Measurements from ENCODE around the gene MLIP.
"Not testable (repeated sequence)": the region's sequence is repeated elsewhere in the genome, so short reads cannot be mapped to it uniquely, and the experiment has no call there.

Gene MLIP

GRCh38 chr6:54111341-54112045 is at the start of gene MLIP:
MLIP (plus strand) TSS chr6:54111443; CDS start chr6:54111480, 37 bp downstream.
- no peak for DNase-seq

DNA sequence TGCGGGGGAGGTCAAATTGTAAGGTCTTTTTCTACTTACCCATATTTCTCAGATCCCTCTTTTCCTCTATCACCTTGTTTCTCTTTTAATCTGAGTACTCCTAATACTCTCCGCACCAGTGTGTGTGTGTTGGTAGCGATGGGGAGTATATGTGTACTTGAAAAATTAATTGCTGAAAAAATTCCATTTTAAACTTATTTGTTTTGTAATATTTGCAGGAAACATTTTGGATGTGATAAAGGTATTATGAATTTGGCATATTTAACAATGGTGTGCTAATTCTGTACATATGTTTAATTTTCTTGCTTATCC is 48.1 kb upstream of the MLIP start:
- DNase-seq, result no peak

DNA sequence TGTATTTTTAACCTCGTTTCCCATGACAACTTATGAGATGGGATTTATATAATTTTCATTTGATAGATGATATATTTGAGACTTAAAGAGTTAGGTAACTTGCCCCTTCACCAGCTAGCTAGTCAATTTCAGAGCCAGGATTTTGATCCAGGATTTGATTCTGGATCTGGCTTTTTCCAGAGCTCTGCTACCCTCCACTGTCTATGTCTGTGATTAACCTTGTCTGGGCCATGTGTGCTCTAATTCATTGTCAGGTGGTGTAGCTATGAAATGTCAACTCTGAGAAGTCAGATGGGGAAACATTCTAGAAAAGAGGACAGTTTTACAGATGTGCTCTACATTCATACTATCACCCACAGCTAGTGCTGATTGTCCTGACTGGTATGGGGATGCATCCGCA is 42.5 kb upstream of the MLIP start:
- no peak for DNase-seq

DNA sequence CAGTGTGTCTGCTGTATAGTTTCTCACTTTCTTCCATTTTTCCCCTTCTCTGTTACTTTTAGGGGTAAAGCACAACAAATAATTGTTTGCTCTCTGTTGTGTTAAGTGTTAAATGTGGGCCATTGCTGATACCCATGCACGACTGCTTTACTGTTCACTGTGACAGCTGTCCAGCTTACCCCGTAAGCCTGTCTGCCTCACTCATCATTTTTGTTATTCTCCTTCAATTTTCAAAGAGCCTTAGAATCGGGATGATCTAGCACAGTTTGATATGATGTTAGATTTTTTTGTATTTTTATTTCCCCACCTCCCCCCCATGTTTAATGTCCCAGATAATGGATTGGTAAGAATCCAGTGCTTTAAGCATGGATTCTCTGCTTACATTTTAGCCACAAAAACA is 41.2 kb upstream of the MLIP start:
- no peak for DNase-seq

DNA sequence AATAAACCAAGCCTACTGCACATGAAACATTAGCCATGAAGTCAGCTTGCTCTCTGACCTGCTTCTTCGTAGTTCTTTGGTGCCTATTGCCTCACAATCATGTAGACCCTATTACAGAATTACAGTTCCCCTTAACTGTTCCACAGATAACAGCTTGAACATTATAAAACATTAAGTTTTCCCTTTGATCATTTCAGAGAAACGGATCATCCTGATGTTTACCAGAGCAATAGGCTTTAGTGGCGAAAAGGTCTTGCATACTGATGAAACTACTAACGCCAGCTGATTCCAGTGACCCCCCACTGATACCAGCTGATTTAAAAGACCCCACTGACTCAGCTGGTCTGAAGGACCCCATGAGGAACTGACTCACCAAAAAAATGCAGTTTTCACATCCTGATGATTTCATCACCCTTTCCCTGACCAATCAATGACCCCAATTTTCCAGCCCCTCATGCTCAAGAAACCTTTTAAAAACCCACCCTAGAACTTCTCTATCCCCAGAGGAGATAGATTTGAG is 39.4 kb upstream of the MLIP start:
- DNase-seq, result no peak

DNA sequence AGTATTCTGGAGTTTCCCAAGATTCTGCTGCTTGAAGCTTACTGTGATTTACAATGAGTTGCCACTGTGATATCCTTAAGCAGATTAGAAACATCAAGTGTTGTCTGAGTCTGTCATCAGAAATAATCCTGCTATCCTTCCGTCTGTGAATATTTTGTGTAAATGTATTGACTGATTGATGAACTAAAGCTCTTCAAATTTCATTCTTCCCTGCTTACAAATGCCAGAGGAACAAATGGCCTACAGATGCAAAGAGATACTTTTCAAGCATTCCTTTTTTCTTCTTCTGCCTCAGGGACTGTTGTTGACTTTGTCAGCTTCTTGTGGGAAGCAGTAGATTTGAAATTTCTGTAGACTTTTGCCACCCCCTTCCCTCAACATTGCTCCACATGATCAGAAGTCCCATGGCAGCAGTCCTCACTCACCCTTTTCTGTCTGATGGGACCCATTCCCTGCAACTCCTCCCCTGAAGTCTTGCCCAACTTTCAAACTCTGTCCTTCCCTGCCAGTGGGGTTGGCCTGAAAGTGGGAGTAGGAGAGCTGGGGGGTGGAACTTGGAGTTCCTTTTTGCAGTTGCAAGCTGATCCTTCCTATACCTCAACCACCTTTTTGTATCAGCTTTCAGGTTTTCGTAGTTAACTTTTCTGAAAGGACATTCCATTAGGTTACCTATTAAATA is 38.5 kb upstream of the MLIP start:
- no peak for DNase-seq

GRCh38 chr6:54073487-54073886 is 37.8 kb upstream of the MLIP start:
- no peak for DNase-seq

DNA sequence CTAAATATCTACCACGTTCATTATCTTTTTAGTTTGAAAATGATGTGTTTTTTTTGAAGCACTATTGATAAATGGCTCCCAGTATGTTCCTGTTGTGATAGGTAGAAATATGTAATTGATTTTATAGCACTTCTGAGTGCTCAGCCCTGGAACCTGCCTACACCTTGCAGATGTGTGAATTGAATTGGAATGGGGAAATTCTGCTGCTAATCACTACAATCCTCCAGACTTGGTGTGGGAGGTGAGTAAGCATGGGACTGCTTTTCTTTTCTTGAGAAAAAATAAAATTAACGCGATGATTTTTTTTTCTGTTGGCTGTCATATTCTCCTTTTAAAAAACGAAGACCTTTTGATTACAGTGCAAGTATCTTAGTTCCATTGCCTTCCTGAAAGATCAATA is 37.1 kb upstream of the MLIP start:
- no peak for DNase-seq

- no peak for DNase-seq
Measured at GRCh38 chr6:54074578-54075195, 36.6 kb upstream of the MLIP start.

GRCh38 chr6:54076159-54076789 is 35.0 kb upstream of the MLIP start:
- DNase-seq, result no peak

DNA sequence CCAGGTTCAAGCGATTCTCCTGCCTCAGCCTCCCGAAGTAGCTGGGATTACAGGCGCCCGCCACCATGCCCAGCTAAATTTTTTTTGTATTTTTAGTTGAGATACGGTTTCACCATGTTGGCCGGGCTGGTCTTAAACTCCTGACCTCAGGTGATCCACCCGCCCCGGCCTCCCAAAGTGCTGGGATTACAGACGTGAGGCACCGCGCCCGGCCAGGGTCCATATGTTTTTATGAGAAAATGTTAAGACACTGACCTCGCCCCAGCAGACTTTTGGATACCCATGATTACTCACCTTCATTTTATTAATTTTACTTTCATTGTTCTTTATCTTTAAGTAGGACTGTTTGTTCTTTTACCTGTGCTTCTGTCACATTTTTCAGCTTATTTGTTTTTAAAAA is 29.7 kb upstream of the MLIP start:
- DNase-seq, result not testable (repeated sequence)

GRCh38 chr6:54083287-54083686 is 28.0 kb upstream of the MLIP start:
- no peak for DNase-seq

- no peak for DNase-seq
Measured at GRCh38 chr6:54084231-54084630, 27.0 kb upstream of the MLIP start.

DNA sequence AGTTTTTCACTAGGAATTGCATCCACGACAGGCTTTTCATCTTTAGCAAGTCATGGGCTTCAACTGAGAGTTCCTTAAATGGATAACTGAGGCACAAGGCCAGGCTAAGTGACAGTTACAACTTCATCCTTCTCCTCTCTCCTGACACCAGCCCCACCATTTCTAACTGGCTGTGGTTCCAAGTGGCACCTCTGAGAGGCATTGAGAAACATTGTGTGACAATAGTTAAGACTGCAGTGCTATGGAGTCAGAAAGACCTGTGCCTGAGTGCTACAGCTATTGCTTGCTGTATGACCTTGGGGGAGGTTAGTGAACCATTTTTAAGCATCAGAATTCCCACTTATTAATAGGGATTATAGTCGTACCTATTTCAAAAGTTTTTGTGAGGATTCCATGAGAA is 26.2 kb upstream of the MLIP start:
- no peak for DNase-seq

- no peak for DNase-seq
Measured at GRCh38 chr6:54085541-54085940, 25.7 kb upstream of the MLIP start.

GRCh38 chr6:54086439-54086838 is 24.8 kb upstream of the MLIP start:
- DNase-seq, result no peak

GRCh38 chr6:54087721-54088120 is 23.5 kb upstream of the MLIP start:
- DNase-seq, result no peak

- DNase-seq, result no peak
Measured at GRCh38 chr6:54093326-54093948, 17.8 kb upstream of the MLIP start.

- no peak for DNase-seq
Measured at GRCh38 chr6:54094293-54094692, 16.9 kb upstream of the MLIP start.

DNA sequence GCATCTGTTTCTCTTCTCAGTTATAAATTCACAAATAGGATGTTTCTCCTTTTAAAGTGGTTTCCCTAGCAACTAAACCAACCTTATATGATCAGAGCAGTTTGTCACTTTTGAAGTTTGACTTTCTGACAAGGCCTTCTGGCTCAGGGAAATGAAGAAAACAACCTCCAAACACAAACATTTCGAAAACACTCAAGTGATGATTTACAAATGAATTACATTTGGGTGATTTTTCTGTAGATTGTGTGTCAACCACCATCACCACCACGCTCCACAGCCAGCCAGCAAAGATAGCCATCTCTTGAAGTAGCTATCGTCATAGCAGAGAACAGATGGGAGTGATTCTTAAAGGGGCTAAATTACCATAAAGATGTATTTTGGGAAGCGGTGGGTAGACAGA is 16.5 kb upstream of the MLIP start:
- no peak for DNase-seq

GRCh38 chr6:54095723-54096122 is 15.5 kb upstream of the MLIP start:
- DNase-seq, result no peak

GRCh38 chr6:54096811-54097210 is 14.4 kb upstream of the MLIP start:
- DNase-seq, result no peak

DNA sequence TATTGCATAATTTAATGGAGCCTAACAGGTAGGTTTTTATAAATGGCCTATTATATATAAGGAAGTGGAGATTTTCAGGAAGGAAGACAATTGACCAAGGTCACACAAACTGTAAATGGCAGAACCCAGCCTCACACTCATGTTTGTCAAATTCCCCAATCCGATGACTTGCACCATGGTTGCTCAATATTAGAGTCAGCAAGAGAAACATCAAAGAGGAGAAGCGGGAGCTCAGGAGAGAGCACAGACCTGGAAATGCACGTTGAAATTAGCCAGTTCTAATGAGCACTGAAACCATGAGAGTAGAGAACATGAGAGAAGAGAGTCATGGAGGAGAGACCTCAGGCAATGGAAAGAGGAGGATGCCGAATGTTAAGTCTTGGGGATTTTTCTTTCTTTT is 13.5 kb upstream of the MLIP start:
- no peak for DNase-seq
